ENCODE results near the gene CYP3A7.
"Not testable (repeated sequence)": the region's sequence is repeated elsewhere in the genome, so short reads cannot be mapped to it uniquely, and the experiment has no call there.

The CYP3A7 gene

DNA sequence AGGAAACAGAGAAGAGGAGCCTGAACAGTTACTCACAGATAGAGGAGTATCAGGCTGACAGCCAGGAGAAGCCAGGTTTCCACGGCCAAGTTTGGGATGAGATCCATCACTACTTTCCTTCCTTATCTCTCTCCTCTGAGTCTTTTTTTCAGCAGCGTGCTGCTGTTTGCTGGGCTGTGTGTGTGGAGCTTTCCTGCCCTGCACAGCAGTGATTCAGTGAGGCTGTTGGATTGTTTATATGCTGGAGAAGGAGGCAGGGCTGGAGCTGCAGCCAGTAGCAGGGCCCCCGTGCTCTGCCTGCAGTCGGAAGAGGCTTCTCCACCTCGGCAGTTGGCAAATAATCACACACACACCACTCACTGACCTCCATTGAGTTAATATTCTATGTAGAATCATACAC is at the start of gene CYP3A7:
Gene CYP3A7, minus strand, starts transcription at position 210 of the 400 bp plus-strand sequence. Its CDS starts 103 bp downstream, at position 107.
- in situ Hi-C loops (cut with HindIII; ENCODE audit: low sequenced_read_pairs): no loop called here

DNA sequence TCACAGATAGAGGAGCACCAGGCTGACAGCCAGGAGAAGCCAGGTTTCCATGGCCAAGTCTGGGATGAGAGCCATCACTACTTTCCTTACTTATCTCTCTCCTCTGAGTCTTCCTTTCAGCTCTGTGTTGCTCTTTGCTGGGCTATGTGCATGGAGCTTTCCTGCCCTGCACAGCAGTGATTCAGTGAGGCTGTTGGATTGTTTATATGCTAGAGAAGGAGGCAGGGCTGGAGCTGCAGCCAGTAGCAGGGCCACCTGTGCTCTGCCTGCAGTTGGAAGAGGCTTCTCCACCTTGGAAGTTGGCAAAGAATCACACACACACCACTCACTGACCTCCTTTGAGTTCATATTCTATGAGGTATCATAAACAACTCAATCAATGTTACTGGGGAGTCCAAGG is 49.0 kb upstream of the CYP3A7 start, which contains the start of gene CYP3A4:
Gene CYP3A4, minus strand, starts transcription at position 178 of the 400 bp plus-strand sequence. Its CDS starts 103 bp downstream, at position 75.
- in situ Hi-C loops (cut with HindIII; ENCODE audit: low sequenced_read_pairs): no loop called here

DNA sequence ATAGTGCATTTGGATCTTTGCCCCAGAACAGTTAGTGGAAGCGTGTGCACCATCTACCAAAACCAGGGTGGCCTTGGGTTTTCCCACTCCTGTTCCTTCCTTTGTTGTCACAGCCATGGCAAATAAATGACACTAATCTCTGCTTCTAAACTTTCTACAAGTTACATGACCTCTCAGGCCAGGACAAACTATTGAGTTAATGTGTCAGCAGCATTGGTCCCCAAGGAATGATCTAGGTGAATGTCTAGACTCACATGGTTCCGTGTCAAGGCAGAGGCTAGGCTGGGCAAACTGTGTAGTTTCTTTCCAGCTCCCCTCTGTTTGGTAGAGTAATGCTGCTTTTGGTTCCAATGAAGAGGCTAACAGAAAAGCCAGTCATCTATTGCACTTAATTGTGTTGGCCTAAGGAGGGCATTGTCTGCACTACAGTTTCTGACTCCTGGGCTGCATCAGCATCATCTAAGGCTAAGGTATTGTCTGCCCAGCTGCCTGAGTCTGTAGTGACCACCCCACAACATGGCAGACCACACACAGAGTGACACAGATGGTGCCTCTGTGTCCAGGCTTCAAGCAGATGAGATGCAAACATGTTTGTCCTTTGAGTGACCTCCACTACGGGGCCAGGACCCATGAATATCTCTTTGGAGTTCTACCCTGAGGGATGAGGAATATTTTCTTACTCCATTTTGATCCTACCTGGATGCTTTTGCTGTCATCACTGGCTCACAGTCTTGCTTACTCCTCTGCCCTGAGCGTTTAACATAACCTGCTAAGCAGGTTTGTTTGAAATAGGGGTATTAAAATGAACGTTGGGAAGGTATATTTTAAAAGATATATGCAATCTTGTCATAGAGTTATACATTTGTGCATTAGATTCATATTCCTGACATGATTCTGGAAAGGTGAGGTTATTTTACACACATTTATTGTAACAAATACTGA is 47.3 kb upstream of the CYP3A7 start:
- in situ Hi-C loops (cut with HindIII; ENCODE audit: low sequenced_read_pairs): no loop called here

- in situ Hi-C loops (cut with HindIII; ENCODE audit: low sequenced_read_pairs): no loop called here
Observed at GRCh38 chr7:99780588-99780987, 45.6 kb upstream of the CYP3A7 start.

GRCh38 chr7:99779949-99780348 is 45.0 kb upstream of the CYP3A7 start:
- in situ Hi-C loops (cut with HindIII; ENCODE audit: low sequenced_read_pairs): no loop called here

DNA sequence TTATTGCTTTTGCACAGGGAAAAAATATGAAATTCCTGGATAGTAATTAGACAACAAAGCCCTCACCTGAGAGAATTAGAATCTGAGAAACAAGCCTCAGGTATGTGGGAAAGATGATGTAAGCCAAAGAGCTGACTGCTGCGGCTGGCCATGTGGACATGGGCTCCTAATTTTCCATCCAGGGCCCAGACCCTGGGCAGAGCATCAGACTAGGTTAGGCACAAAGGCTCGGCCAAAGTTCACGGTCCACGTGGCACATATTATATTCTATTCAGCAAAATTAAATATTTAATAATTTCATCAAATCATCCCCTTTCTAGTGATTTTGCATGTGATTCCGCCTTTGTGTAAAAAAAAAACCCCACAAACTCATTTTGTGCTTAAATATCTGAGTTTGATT is 43.9 kb upstream of the CYP3A7 start:
- in situ Hi-C loops (cut with HindIII; ENCODE audit: low sequenced_read_pairs): no loop called here

DNA sequence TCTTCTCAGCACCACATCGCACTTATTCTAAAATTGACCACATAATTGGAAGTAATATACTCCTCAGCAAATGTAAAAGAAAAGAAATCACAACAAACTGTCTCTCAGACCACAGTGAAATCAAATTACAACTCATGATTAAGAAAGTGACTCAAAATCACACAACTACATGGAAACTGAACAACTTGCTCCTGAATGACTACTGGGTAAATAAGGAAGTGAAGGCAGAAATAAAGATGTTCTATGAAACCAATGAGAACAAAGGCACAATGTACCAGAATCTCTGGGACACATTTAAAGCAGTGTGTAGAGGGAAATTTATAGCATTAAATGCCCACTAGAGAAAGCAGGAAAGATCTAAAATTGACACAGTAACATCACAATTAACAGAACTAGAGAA is 38.4 kb upstream of the CYP3A7 start:
- in situ Hi-C loops (cut with HindIII; ENCODE audit: low sequenced_read_pairs): not testable (repeated sequence)

GRCh38 chr7:99772565-99772964 is 37.6 kb upstream of the CYP3A7 start:
- in situ Hi-C loops (cut with HindIII; ENCODE audit: low sequenced_read_pairs): no loop called here

DNA sequence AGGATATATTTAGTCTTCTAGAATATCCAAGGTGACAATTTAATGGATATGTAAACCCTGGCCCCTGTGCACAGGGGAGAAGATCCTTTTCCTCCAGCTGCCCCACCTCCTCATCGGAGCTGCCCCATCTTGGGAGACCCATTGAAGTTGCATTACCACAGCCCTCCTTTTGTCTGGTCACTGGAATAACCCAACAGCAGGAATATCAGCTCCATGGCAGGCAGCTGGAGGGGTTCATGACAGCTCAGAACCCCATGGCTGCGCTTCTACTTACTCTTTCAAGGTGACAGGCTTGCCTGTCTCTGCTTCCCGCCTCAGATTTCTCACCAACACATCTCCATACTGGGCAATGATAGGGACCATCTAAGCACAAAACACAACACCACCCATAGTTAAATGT is 34.5 kb upstream of the CYP3A7 start:
- in situ Hi-C loops (cut with HindIII; ENCODE audit: low sequenced_read_pairs): not testable (repeated sequence)

GRCh38 chr7:99768471-99768870 is 33.5 kb upstream of the CYP3A7 start:
- in situ Hi-C loops (cut with HindIII; ENCODE audit: low sequenced_read_pairs): no loop called here

- in situ Hi-C loops (cut with HindIII; ENCODE audit: low sequenced_read_pairs): no loop called here
Observed at GRCh38 chr7:99767662-99768061, 32.7 kb upstream of the CYP3A7 start.

DNA sequence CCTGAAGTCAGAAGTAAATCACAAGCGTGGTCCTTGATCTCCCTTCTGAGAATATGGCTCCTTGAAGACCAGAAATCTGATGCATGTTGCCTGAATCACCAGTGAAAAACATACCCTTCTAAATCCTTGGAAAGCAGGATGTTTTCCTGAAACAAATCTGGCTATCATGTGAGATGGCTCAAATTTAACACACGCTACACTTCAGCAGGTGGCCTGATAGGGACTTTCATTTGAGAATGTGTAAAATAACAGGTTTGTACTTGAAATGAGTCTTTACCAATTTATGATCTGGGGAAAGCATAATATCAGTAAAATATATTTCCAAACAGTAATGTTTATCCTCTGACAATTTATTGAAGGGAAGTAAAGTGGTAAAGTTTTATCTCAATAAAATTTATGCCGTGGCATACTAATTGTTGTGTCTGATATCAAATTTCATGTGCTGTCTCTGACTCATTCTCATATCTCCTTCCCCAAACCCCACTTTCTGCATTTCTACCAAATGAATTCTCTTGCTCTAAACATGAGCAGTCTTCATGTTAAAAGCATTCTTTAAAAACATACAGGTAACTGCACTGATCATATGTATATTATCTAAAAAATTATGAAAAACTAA is 31.6 kb upstream of the CYP3A7 start:
- in situ Hi-C loops (cut with HindIII; ENCODE audit: low sequenced_read_pairs): no loop called here

DNA sequence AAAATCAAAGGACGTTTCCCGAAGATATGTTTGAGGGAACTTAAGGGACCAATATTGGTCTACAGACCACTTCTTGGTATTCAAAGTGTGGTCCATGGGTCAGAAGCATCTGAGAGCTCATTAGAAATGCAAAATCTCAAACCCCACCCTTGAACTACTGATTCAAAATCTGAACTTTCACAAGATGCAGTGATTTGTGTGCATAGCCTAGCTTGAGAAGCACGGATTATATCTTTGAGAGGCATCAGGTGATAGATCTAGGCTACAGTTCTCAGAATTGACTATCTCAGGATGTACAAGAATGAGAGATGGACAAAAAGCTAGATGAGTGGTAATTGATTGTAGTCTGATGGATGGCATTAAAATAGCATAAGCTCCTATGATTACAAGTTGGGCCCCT is 29.5 kb upstream of the CYP3A7 start:
- in situ Hi-C loops (cut with HindIII; ENCODE audit: low sequenced_read_pairs): no loop called here

DNA sequence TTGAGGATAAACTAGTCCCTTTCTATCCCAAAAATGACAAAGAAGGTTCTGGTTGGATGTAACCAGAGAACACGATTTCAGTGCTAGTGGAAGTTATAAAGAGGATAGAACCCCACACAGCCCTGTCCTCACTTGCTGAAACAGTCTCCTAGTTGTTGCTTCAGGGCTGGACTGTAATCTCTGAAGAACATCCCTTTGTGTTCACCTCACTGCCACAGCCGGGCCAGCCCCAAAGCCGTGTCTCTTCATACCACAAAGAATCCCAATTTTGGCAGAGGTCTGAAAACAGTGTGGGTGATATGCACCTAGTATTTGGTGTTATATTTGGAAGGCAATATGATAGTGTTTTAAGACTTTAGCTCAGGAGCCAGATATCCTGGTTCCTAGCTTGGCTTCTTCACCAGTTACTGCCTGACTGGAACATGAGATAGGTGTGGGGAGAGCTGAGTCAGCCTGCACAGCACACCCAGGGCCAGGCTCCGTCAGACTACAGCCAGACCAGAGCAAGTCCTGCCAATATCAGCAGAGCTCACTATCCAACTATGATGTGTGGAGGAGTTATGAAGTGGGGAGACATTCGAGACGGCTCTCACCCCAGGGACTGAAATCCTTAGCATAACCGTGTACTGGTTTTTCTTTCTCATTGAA is 27.8 kb upstream of the CYP3A7 start:
- in situ Hi-C loops (cut with HindIII; ENCODE audit: low sequenced_read_pairs): no loop called here

GRCh38 chr7:99755085-99755484 is 20.1 kb upstream of the CYP3A7 start:
- in situ Hi-C loops (cut with HindIII; ENCODE audit: low sequenced_read_pairs): no loop called here

- in situ Hi-C loops (cut with HindIII; ENCODE audit: low sequenced_read_pairs): no loop called here
Observed at GRCh38 chr7:99752356-99752755, 17.4 kb upstream of the CYP3A7 start.

- in situ Hi-C loops (cut with HindIII; ENCODE audit: low sequenced_read_pairs): not testable (repeated sequence)
Observed at GRCh38 chr7:99751322-99752052, 16.5 kb upstream of the CYP3A7 start.

GRCh38 chr7:99748846-99749579 is 14.0 kb upstream of the CYP3A7 start:
- in situ Hi-C loops (cut with HindIII; ENCODE audit: low sequenced_read_pairs): no loop called here

- in situ Hi-C loops (cut with HindIII; ENCODE audit: low sequenced_read_pairs): not testable (repeated sequence)
Observed at GRCh38 chr7:99746915-99747314, 11.9 kb upstream of the CYP3A7 start.

- in situ Hi-C loops (cut with HindIII; ENCODE audit: low sequenced_read_pairs): not testable (repeated sequence)
Observed at GRCh38 chr7:99745395-99745794, 10.4 kb upstream of the CYP3A7 start.
